Fibroblast of skin of right quadriceps (primary cell): ENCODE data around the gene PHF21A.
A peak's percentile ranks its signal among the peaks of the same experiment; 100 is the strongest.

Experiments
- DNase-seq: peaks from one replicate; pipeline ENCODE4 v3.0.0-alpha.2; 2013

PHF21A gene

GRCh38 chr11:46073632-46074031 is 47.6 kb downstream of the PHF21A start:
- DNase-seq = no peak

- DNase-seq = peak; percentile 14
Observed at GRCh38 chr11:46072172-46072964, 48.9 kb downstream of the PHF21A start.

DNA sequence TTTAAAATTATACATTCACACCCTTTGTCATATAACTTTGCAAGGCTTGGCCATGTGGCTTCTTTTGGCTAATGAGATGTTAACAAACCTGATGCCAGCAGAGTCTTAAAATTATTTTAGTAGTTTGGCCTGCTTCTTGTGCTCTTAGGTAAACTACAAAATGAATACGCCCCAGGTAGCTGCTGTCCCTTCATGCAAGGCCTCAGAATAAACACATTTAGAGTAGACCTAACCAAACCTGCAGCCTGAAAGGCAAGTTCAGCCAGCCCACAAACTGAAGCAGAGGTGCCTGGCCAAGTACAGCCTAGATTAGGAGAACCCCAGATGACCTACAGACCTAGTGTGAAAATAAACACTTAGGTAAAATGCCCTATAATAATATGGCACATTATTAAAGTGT is 50.2 kb downstream of the PHF21A start:
- DNase-seq = no peak

- no peak for DNase-seq
Observed at GRCh38 chr11:46069595-46069994, 51.7 kb downstream of the PHF21A start.

- DNase-seq = no peak
Observed at GRCh38 chr11:46066335-46066734, 54.9 kb downstream of the PHF21A start.

DNA sequence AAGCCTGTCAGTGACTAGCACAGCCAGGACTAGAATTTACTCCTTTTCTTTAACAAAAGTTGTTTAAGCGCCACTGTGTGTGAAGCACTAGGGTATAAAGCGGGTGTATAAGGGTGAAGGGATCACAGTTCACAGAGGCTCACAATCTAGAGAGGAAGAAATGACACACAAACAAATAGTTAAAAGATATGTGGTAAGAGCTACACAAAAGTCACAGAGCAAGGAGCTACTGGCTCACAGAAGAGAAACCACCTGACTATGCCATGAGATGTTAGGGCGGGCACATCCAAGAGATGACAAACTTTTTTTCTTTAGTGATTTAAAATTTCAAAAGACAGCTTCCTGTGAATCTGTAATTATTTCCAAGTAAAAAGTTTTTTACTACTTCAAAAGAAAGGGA is 55.6 kb downstream of the PHF21A start:
- no peak for DNase-seq

DNA sequence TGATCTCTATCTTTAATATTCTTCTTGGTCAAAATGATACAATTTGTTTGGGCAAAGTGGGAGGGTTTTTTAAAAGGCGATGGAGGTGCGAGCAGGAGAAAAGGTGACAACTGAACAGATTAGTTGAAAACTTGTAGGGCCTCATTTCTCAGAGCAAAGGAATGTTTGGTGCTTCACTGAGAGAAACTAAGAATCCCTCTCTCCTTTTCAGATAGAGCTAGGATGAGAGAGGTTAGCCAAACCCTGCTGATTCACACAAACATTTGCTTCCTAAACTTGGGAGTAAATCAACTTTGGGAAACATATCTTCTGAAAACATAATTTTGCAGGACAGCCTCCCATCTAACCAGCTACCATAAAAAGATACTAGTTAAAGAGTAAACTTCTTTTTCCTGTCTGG is 57.0 kb downstream of the PHF21A start:
- peak; percentile 13 for DNase-seq

- no peak for DNase-seq
Observed at GRCh38 chr11:46063138-46063537, 58.1 kb downstream of the PHF21A start.

GRCh38 chr11:46060013-46060412 is 61.2 kb downstream of the PHF21A start:
- DNase-seq = no peak

DNA sequence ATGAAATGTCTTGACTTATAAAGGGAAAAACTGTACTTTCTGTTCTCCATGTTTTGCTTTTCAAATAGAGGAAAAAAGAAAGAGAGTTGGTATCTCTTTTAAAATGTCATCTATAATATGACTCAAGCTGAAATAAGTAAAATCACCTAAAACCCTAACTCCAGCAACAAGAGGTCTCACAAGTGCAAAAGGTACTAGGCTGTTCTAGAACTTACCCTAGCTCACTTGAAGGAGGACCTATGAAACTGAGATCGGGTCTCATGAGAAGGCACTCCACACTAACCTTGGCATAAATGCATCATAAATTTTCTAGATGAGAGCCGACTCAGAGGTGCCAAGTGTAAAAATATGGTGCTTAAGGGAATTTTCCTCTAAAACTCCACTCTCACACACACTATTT is 63.8 kb downstream of the PHF21A start:
- no peak for DNase-seq

GRCh38 chr11:46055371-46055770 is 65.9 kb downstream of the PHF21A start:
- peak; percentile 79 for DNase-seq

GRCh38 chr11:46051102-46051501 is 70.2 kb downstream of the PHF21A start:
- no peak for DNase-seq

DNA sequence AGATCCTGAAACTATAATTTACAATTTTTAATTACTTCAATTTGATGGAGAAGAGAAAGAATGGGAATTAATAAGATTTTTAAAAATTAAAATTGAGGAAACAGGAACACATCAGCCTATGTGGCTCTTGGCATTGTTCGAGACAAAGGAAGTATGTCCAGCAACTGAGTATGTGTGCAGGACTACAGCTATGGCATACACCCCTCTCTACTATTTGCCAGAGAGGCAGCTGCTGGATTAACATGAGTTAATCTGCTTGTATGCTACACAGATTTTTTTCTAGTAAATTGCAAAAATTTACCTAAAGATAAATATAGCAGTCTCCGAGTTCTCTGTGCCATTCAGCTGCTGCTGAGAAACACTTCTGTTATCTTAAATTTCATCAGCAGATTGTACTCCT is 70.6 kb downstream of the PHF21A start:
- DNase-seq = no peak

- DNase-seq = peak; percentile 91
Observed at GRCh38 chr11:46050003-46050461, 71.2 kb downstream of the PHF21A start.

DNA sequence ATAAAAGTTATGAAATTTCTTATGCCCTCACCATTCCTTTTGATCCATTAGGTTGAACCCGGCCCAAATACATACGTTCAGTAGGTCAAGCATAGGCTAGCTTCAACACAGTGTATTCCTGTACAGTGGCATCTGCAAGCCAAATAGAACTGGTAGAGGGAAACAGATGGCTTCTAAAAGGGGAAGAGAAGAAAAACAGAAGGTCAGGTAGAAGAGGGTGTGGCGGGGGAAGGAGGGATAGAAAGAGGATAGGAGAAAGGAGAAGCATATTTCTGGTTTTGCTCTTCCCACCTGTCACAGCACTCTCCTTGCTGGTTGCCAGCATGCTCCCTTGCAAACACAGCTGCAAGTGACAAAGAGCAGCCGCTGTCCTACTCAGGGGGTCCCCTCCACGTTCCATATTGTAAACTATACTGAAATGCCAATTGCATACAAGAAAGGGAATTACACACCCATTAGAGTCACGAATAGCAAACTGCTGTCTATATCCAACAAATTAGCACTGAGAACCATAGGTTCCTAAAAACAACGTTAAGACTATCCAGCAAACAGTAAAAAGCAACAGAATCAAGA is 71.8 kb downstream of the PHF21A start:
- no peak for DNase-seq

DNA sequence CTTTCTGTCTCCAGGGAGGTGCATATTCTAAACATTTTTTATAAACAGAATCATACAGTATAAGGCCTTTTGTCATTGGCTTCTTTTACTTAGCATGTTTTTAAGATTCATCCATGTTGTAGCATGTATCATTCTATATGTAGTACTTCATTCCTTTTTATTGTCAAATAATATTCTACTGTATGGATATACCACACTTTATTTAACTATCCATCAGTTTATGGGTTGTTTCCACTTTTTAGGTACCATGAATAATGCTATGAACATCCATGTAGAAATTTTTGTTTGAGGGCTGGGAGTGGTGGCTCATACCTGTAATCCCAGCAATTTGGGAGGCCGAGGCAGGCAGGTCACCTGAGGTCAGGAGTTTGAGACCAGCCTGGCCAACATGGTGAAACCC is 73.1 kb downstream of the PHF21A start:
- DNase-seq = no peak

DNA sequence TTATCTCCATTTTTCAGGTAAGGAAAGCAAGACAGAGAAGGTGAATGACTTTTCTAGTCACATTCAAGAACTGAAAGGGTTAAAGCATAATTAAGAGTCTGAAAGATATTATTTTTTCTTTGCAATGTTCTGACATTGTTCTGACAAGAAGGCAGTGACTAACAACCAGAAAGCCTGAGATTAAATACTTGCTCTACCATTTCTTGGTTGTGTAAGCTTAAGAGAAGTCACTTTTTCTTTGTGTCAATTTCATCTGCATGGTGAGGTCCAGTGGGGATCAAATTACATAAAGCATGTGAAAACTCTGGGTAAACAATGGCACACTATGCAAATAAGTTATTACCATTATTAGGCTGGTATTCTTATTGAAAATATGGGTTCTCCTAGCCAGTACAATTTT is 73.7 kb downstream of the PHF21A start:
- DNase-seq = no peak

DNA sequence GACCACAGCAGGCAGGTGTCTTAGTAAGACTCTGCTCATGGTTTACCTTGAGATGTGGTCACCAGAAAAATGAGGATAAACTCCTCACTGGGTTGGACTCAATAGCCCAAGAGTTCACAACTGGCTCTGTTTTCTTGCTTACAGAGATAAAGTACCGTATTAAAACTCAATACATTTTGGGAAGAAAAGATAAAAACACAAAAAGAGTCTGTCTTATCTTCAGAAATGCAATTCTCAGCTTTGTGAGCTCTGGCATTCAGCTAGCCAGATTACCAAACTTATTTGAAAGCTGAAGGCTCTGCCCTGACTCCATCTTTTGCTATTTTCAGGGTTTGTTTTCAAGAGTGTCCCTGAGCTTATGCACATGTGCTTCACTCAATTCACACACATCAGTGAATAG is 75.4 kb downstream of the PHF21A start:
- DNase-seq = no peak

GRCh38 chr11:46044601-46045000 is 76.7 kb downstream of the PHF21A start:
- DNase-seq = no peak

GRCh38 chr11:46039990-46040389 is 81.3 kb downstream of the PHF21A start:
- DNase-seq = peak; percentile 44

GRCh38 chr11:46038529-46038928 is 82.7 kb downstream of the PHF21A start:
- DNase-seq = no peak

DNA sequence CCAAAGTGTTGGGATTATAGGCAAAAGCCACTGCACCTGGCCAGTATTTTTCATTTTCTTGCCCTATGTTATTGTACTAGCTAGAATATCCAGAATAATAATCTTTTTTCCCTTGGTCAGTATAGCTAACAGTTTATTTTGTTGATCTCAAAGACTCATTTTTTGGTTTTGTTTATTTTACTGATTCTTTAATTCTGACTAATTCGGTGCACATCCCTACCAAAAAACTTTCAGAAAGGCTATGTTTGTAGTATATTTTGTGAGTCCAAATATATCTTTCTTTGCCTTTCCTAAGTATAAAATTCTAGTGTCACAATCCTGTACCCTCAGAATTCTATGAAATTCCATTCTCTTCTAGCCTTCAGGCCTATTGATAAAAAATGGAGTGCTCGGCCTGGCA is 84.3 kb downstream of the PHF21A start:
- no peak for DNase-seq

- DNase-seq = no peak
Observed at GRCh38 chr11:46036009-46036408, 85.2 kb downstream of the PHF21A start.

- DNase-seq = peak; percentile 18
Observed at GRCh38 chr11:46034041-46034440, 87.2 kb downstream of the PHF21A start.
